Mammary epithelial cell (primary cell): ENCODE measurements around the gene BAHD1.

Experiments
- CTCF ChIP-seq, 2 donors: IDR thresholded peaks in 1 of 2; conservative IDR thresholded peaks in 1 of 2; 2 replicates each; pipeline ENCODE4 v1.5.1; 2011 to 2012; ENCODE audit warnings: inconsistent platforms in 2 of 2, low read length in 2 of 2, mild to moderate bottlenecking in 2 of 2, control low read depth in 1 of 2, low read depth in 1 of 2; ENCODE audit not compliant: insufficient read depth in 1 of 2; ENCODE audit errors: extremely low read depth in 1 of 2
- EZH2 ChIP-seq: IDR thresholded peaks from 2 replicates; pipeline ENCODE4 v1.6.1; 2012; ENCODE audit warnings: low read length, inconsistent platforms, borderline replicate concordance

- TF ChIP-seq CTCF (conservative IDR thresholded peaks at IDR 0.05 in 1 of 2, IDR thresholded peaks at IDR 0.05 in 1 of 2; ENCODE audit: extremely low read depth in 1 of 2, insufficient read depth in 1 of 2, low read depth in 1 of 2, low read length in 2 of 2) (no peak), EZH2 (no peak)
These were observed 26.5 kb downstream of the BAHD1 start for GRCh38 chr15:40467261-40467615.
